GM18951 (cell line): ENCODE data around the gene DMAC2.
A peak's percentile ranks its signal among the peaks of the same experiment; 100 is the strongest.
"Not testable (repeated sequence)": the region's sequence is repeated elsewhere in the genome, so short reads cannot be mapped to it uniquely, and the experiment has no call there.

Source experiments
- POLR2A ChIP-seq: IDR thresholded peaks from 4 replicates; pipeline ENCODE4 v1.6.1; 2011; ENCODE audit warnings: mild to moderate bottlenecking; ENCODE audit not compliant: insufficient read length, insufficient read depth; ENCODE audit errors: extremely low read depth
- in situ Hi-C: fragments of 300-500 bp; cut with MboI; formaldehyde crosslinking; loops from one replicate; pipeline ENCODE4 v1.12.0; 2022; ENCODE audit warnings: low sequenced_read_pairs, mixed read lengths, inconsistent platforms; ENCODE audit not compliant: unreplicated experiment

The DMAC2 gene

GRCh38 chr19:41439441-41440222 lies at the start of gene DMAC2:
TSS of gene DMAC2 (minus strand) at chr19:41439912. CDS start at chr19:41439899, 13 bp downstream.
- in situ Hi-C loops, result no loop called here
- peak; percentile 77 for TF ChIP-seq POLR2A

GRCh38 chr19:41486953-41487352 lies 47.2 kb upstream of the DMAC2 start:
- in situ Hi-C loops, result not testable (repeated sequence)

- TF ChIP-seq POLR2A, result no peak
Measured at GRCh38 chr19:41484822-41485221, 45.1 kb upstream of the DMAC2 start.

GRCh38 chr19:41480336-41480735 lies 40.6 kb upstream of the DMAC2 start:
- in situ Hi-C loops, result no loop called here
- TF ChIP-seq POLR2A, result no peak

More at GRCh38 chr19:41484822-41485221, 45.1 kb upstream of the DMAC2 start:
- in situ Hi-C loops, result no loop called here

- in situ Hi-C loops, result no loop called here
- TF ChIP-seq POLR2A, result no peak
Measured at GRCh38 chr19:41479757-41480191, 40.1 kb upstream of the DMAC2 start.

- TF ChIP-seq POLR2A, result no peak
- in situ Hi-C loops, result no loop called here
Measured at GRCh38 chr19:41478875-41479756, 39.4 kb upstream of the DMAC2 start.

- in situ Hi-C loops, result no loop called here
- no peak for TF ChIP-seq POLR2A
Measured at GRCh38 chr19:41478171-41478570, 38.5 kb upstream of the DMAC2 start.

- in situ Hi-C loops, result no loop called here
Measured at GRCh38 chr19:41476583-41476982, 36.9 kb upstream of the DMAC2 start.

GRCh38 chr19:41463257-41464256 lies 23.8 kb upstream of the DMAC2 start:
- in situ Hi-C loops, result not testable (repeated sequence)

More at GRCh38 chr19:41476583-41476982, 36.9 kb upstream of the DMAC2 start:
- TF ChIP-seq POLR2A, result no peak

- in situ Hi-C loops, result no loop called here
- TF ChIP-seq POLR2A, result no peak
Measured at GRCh38 chr19:41462497-41462896, 22.8 kb upstream of the DMAC2 start.

- in situ Hi-C loops, result no loop called here
- no peak for TF ChIP-seq POLR2A
Measured at GRCh38 chr19:41457241-41457640, 17.5 kb upstream of the DMAC2 start.

- in situ Hi-C loops, result no loop called here
- TF ChIP-seq POLR2A, result no peak
Measured at GRCh38 chr19:41456342-41456918, 16.7 kb upstream of the DMAC2 start.
